Measurements from ENCODE around the gene IGF2BP2. TPM values are rescaled to one million over a fixed set of nuclear protein-coding genes. Genes with fewer than 3 reads are reported as not detected.
A peak's percentile ranks its signal among the peaks of the same experiment; 100 is the strongest.

IGF2BP2 gene
- polyA plus RNA-seq, 1 experiment: 9.9 TPM

DNA sequence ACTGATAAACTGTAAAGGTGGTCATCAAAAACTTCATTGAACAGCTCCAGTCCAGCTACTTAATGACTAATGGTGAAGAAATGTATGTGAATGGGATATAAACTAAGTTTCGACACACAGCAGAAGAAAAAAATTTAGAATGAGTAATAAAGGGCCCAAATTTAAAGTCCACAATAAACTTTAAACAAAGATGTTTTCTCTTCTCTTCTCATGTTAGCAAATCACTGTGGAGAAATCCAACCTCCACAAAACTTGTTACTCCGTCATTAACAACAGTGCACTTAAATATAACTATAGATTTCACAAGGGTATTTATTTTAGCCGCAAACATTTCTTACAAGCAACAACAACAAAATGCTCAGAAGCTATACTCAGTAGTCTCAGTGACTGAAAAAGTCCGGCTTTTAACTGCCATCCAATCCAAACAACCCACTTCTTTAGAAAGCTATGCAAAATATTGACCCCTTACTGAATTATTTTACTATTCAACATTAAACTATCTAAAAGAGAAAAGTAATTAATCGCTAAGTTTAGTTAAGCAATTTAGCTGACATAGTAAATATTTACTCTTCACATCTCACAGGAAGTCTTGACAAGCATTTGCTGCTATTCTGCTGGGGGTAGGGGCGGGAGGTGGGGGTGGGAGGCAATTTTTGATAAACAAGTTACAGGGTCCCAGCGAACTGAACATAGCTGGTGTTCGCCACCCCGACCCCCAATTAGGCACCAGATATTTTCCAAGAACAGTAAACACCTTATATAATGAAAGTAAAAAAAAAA, 2.4 kb downstream of the IGF2BP2 start:
- POLR2A ChIA-PET: interaction anchor here (0.7 to 1.8 kb wide), 10 partner anchors 9 to 946 kb away, joined by 3 to 7 read pairs (median 4); partner anchors contain the start of gene TRA2B
- CTCF ChIA-PET: interaction anchor here (0.9 to 4.6 kb wide), 7 partner anchors 9 to 163 kb away, joined by 3 to 48 read pairs (median 4); no protein-coding TSS in a partner anchor

DNA sequence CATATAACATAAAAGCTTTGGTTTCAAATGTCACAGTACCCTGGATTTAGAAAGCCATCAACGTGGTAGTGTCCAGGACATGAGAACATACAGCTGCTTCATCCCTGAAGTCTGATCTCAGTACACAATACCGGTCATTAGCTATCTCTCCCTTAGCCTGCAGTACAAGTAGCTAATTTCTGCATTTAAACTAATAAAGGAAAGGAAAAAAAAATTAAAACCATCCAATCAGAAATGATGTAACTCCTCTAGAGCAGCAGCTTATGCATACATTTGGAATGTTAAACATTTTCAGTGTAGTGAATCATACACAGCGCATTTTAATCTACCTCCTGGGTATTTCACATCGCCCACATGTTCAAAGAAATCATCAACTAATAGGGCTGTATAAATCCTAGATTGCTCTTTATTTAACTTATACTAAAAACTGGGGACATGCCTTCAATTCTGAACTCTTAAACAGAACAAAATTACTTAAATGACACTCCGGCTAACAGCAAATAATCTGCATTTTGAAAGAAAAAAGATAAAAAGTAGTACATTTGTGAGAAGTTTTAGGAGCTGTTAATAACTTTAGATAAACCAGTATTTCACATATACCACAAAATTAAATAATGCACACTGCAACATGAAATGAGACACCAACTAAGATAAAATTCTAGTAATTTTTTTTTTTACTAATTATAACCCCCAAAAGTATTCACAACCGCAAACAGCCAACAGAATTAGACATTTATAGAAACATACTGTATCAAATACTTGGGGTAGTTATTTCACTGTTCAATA, 3.7 kb downstream of the IGF2BP2 start:
- Histone ChIP-seq H3K27me3 (ENCODE audit: control insufficient read depth, insufficient read depth, low read length) (no peaks in the 10 kb centered on the region), H3K4me3 (ENCODE audit: low read depth, low read length) (peak overlapping the region; percentile 95), H3K9me3 (ENCODE audit: control insufficient read depth, insufficient read depth, low read length) (peaks cover 4% of the 10 kb centered on the region; the same call in 1 of the 2 replicates), H3K27ac (ENCODE audit: low read depth, low read length) (peak overlapping the region; percentile 62)
- TF ChIP-seq, protein P1, sequence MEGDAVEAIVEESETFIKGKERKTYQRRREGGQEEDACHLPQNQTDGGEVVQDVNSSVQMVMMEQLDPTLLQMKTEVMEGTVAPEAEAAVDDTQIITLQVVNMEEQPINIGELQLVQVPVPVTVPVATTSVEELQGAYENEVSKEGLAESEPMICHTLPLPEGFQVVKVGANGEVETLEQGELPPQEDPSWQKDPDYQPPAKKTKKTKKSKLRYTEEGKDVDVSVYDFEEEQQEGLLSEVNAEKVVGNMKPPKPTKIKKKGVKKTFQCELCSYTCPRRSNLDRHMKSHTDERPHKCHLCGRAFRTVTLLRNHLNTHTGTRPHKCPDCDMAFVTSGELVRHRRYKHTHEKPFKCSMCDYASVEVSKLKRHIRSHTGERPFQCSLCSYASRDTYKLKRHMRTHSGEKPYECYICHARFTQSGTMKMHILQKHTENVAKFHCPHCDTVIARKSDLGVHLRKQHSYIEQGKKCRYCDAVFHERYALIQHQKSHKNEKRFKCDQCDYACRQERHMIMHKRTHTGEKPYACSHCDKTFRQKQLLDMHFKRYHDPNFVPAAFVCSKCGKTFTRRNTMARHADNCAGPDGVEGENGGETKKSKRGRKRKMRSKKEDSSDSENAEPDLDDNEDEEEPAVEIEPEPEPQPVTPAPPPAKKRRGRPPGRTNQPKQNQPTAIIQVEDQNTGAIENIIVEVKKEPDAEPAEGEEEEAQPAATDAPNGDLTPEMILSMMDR (IDR thresholded peaks at IDR 0.05; ENCODE audit: low read depth, low read length): no peak
- ChIA-PET POLR2A (interaction anchor here (0.5 to 1.5 kb wide), 8 partner anchors 25 to 165 kb away, joined by 3 to 8 read pairs (median 4); partner anchors contain the start of gene TRA2B), CTCF (interaction anchor here (0.6 to 4.6 kb wide), 4 partner anchors 10 to 161 kb away, joined by 3 to 48 read pairs (median 5); no protein-coding TSS in a partner anchor)
- peak; percentile 78 for DNase-seq (ENCODE audit: low read depth, low spot score)

More for the DNA sequence above, 2.4 kb downstream of the IGF2BP2 start:
- no peak for DNase-seq (ENCODE audit: low read depth, low spot score)
- TF ChIP-seq, protein P1 (IDR thresholded peaks at IDR 0.05; ENCODE audit: low read depth, low read length): no peak
- H3K9me3 ChIP-seq (ENCODE audit: control insufficient read depth, insufficient read depth, low read length): peaks cover 4% of the 10 kb centered on the region; the same call in 1 of the 2 replicates
- peak overlapping the region; percentile 95 for H3K4me3 ChIP-seq (ENCODE audit: low read depth, low read length)
- H3K27ac ChIP-seq (ENCODE audit: low read depth, low read length): peak overlapping the region; percentile 33
- no peaks in the 10 kb centered on the region for H3K27me3 ChIP-seq (ENCODE audit: control insufficient read depth, insufficient read depth, low read length)

DNA sequence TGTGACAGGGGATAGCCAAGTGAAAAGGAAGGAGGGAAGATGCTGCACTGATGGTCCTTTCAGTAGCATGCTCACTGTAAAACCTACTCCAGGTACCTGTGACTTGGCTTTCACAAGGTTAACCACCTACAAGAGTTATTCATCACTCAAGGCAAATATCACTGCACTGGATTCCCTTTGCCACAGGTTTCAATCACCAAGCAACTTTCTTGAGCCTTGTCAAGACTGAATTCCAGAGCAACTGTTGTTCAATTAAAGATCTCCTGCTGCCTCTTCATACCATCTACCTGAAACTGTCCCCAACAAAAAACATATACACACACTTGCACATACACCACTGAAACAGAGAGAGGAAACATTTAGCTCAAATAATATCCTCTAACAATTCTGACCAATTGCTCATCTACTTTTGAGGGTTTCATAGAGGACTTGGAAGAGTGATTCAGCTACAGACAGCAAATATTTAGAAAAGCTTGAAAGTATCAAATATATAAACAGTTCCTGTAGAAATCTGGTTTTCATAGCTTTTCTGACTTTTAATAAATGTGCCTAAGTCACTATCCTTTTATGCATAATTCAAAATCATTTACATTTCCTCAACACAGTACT, 6.5 kb downstream of the IGF2BP2 start:
- H3K9me3 ChIP-seq (ENCODE audit: control insufficient read depth, insufficient read depth, low read length): peaks cover 3% of the 10 kb centered on the region; the same call in 1 of the 2 replicates
- H3K4me3 ChIP-seq (ENCODE audit: low read depth, low read length): no peak overlapping the region; the same call in 1 of the 2 replicates
- ChIA-PET CTCF (interaction anchor here (0.9 to 1.4 kb wide), 3 partner anchors 43 to 158 kb away, joined by 3 to 7 read pairs (median 7); no protein-coding TSS in a partner anchor), POLR2A (no interaction called here)
- H3K27ac ChIP-seq (ENCODE audit: low read depth, low read length): no peak overlapping the region
- H3K27me3 ChIP-seq (ENCODE audit: control insufficient read depth, insufficient read depth, low read length): no peaks in the 10 kb centered on the region
- no peak for DNase-seq (ENCODE audit: low read depth, low spot score)
- TF ChIP-seq, protein P1 (IDR thresholded peaks at IDR 0.05; ENCODE audit: low read depth, low read length): no peak

DNA sequence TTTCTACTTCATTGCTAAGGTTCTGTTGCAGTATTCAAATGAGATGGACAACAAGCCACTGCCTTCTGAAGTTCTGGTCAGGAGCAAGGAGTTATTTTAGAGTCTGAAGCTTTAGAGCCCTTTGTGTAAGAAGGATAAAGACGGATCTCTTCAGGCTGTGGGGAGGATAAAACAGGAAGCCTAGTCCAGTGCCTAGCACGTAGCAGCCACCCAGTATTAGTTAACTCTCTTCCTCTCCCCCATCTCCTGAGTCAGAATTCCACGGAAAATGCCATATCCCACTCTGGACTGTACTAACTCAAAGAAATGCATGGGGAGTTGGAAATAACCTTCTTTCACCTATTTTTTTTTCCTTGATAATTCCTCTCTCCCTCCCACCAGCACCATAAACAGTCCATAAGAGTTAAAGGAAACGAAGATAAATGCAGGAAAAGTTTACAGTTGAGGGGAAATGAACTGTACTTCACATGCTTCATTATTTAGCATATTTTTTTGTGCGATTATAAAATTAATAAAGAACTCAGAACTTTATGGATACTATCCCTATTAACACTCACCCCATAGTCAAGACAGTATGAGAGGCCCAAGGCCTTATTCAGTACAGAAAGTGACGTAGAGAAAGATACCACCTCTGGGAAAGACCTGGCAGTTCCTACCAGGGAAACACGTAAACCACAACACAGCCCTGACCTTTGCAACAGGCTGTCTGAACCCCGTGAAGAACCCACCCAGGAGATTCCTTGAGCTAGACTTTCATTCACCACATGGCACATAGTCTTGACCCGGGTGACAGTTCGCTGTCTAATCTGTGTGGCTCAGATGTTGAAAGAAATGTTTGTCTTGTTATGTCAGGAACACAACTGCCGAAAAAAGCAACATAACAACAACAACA, 9.2 kb downstream of the IGF2BP2 start:
- no peak overlapping the region for H3K27ac ChIP-seq (ENCODE audit: low read depth, low read length)
- no peaks in the 10 kb centered on the region for H3K27me3 ChIP-seq (ENCODE audit: control insufficient read depth, insufficient read depth, low read length)
- DNase-seq (ENCODE audit: low read depth, low spot score): no peak
- ChIA-PET CTCF (interaction anchor here (1.2 to 2.0 kb wide), 3 partner anchors 47 to 156 kb away, joined by 3 to 11 read pairs (median 7); no protein-coding TSS in a partner anchor), POLR2A (interaction anchor here (0.6 kb wide), 1 partner anchor 81 kb away, joined by 6 read pairs; no protein-coding TSS in a partner anchor)
- no peaks in the 10 kb centered on the region for H3K9me3 ChIP-seq (ENCODE audit: control insufficient read depth, insufficient read depth, low read length)
- H3K4me3 ChIP-seq (ENCODE audit: low read depth, low read length): no peak overlapping the region
- TF ChIP-seq, protein P1 (IDR thresholded peaks at IDR 0.05; ENCODE audit: low read depth, low read length): no peak

All from AG04450 (cell line).